HG02610 (cell line): ENCODE results near the gene LGALS9C.
"Not testable (repeated sequence)": the region's sequence is repeated elsewhere in the genome, so short reads cannot be mapped to it uniquely, and the experiment has no call there.

Source experiments
- ATAC-seq: cut with Tn5 transposase; IDR thresholded peaks from one replicate; pipeline ENCODE4 v1.9.1; 2021; ENCODE audit warnings: mild to moderate bottlenecking, moderate library complexity; ENCODE audit not compliant: unreplicated experiment

Gene LGALS9C

DNA sequence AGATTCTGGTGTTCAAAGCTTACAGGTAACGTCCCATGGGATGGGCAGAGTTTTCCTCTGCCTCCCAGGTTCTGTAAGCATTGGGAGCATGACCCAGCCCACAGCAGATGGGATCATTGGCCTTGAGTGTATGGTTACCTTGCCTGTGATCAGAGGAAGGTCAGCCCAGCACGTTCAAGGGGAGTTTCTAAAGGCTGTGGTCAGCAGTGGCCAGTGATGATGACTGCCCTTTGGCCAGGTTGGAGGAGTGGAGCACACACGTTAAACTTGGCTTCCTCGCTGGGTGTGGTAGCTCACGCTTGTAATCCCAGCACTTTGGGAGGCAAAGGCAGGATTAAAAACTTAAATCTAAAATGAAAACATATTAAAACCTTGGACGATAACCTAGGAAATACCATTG lies 51.8 kb downstream of the LGALS9C start:
- not testable (repeated sequence) for ATAC-seq

- not testable (repeated sequence) for ATAC-seq
Measured at GRCh38 chr17:18528899-18529500, 52.4 kb downstream of the LGALS9C start.

- not testable (repeated sequence) for ATAC-seq
Measured at GRCh38 chr17:18530405-18530804, 53.8 kb downstream of the LGALS9C start.

GRCh38 chr17:18542234-18542633 lies 65.6 kb downstream of the LGALS9C start:
- not testable (repeated sequence) for ATAC-seq

DNA sequence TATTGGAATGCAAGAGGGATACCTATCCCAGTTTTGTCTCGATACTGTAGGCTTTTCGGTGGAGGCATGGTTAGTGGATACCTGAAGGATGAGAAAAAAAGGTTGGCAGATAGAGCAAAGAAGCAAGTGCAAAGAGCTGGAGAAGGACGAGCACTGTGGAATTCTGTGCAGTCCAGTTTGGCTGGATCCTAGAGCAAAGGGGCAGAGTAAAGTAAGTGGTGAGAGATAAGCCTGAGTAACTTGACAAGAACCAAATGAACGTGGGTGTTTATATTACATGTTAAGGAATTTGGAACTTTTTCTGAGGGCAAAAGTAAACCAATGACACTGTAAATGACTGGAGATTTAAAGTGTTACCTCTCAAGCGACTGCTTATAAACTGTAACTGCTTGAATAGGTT lies 66.3 kb downstream of the LGALS9C start:
- not testable (repeated sequence) for ATAC-seq
